Naive thymus-derived CD4-positive, alpha-beta T cell (primary cell): Measurements from ENCODE around the gene MED29. TPM values are rescaled to one million over a fixed set of nuclear protein-coding genes. Genes with fewer than 3 reads are reported as not detected.

Source experiments
- microRNA-seq: library from miRNA; unstranded; fragments of <30 nt; microRNA quantifications from one replicate; pipeline ENCODE4 v1.2.0, GENCODE V29; 2022; ENCODE audit warnings: borderline microRNAs expressed
- polyA plus RNA-seq, 2 donors: library from polyadenylated mRNA; unstranded; fragments of 300-500 nt; fragmentation: Illumina TruSeq; gene quantifications; one replicate each; pipeline ENCODE4 v1.2.3, GENCODE V29; 2021
- total RNA-seq, 6 experiments: library from RNA in 5 of 6; stranded (reverse) in 5 of 6; gene quantifications; 1 replicate in 5 of 6; 2 replicates in 1 of 6; pipeline ENCODE4 v1.2.3 and lab custom pipeline; 2021 to 2026

The MED29 gene
- total and polyA plus RNA-seq, 7 experiments from 2014 or later: 44.2 to 61.0 (median 52.0) TPM

Small RNAs within 50 kb of the gene (microRNA-seq; reads per million reads assigned to microRNA genes)
- not detected for gene MIR4530

Other genes starting within 250 kb of the MED29 start
- not detected for gene NCCRP1, start 194.4 kb upstream of the MED29 start, total RNA-seq
- gene NCCRP1, start 194.4 kb upstream of the MED29 start, polyA plus RNA-seq: not detected
- not detected for gene SYCN, start 187.1 kb upstream of the MED29 start, total RNA-seq
- gene SYCN, start 187.1 kb upstream of the MED29 start, polyA plus RNA-seq: not detected
- gene IFNL3, start 146.4 kb upstream of the MED29 start, total RNA-seq: not detected
- not detected for gene IFNL3, start 146.4 kb upstream of the MED29 start, polyA plus RNA-seq
- gene IFNL4, start 142.5 kb upstream of the MED29 start, total RNA-seq: not detected
- gene IFNL4, start 142.5 kb upstream of the MED29 start, polyA plus RNA-seq: not detected
- not detected for gene IFNL2, start 123.0 kb upstream of the MED29 start, total RNA-seq
- gene IFNL2, start 123.0 kb upstream of the MED29 start, polyA plus RNA-seq: not detected
- not detected for gene IFNL1, start 95.0 kb upstream of the MED29 start, total RNA-seq
- not detected for gene IFNL1, start 95.0 kb upstream of the MED29 start, polyA plus RNA-seq
- 10 to 100 TPM in 2 of 5 experiments, 1 to 10 TPM in 3; 4.0 to 11.6 (median 6.0) TPM for gene LRFN1, start 70.5 kb upstream of the MED29 start, total RNA-seq
- gene LRFN1, start 70.5 kb upstream of the MED29 start, polyA plus RNA-seq: 1 to 10 TPM; 3.9 to 7.1 TPM
- gene GMFG, start 55.3 kb upstream of the MED29 start, total RNA-seq: 100 to 1,000 TPM; 345 to 516 (median 429) TPM
- gene GMFG, start 55.3 kb upstream of the MED29 start, polyA plus RNA-seq: 1,000 to 10,000 TPM; 1,379 to 1,413 TPM
- 10 to 100 TPM; 52.0 to 84.6 (median 65.6) TPM for gene SAMD4B, start 49.0 kb upstream of the MED29 start, total RNA-seq
- 10 to 100 TPM in 1 of 2 donors, 1 to 10 TPM in 1; 7.3 to 19.7 TPM for gene SAMD4B, start 49.0 kb upstream of the MED29 start, polyA plus RNA-seq
- gene PAF1, start 272 bp upstream of the MED29 start, total RNA-seq: 100 to 1,000 TPM in 1 of 5 experiments, 10 to 100 TPM in 4; 42.8 to 104 (median 55.5) TPM
- 10 to 100 TPM; 35.8 to 59.7 TPM for gene PAF1, start 272 bp upstream of the MED29 start, polyA plus RNA-seq
- gene ZFP36, start 15.5 kb downstream of the MED29 start, total RNA-seq: 1,000 to 10,000 TPM in 1 of 5 experiments, 100 to 1,000 TPM in 3, 10 to 100 TPM in 1; 72.1 to 1,250 (median 187) TPM
- 10 to 100 TPM; 75.5 to 97.1 TPM for gene ZFP36, start 15.5 kb downstream of the MED29 start, polyA plus RNA-seq
- gene PLEKHG2, start 21.3 kb downstream of the MED29 start, total RNA-seq: 100 to 1,000 TPM in 1 of 5 experiments, 10 to 100 TPM in 4; 16.4 to 205 (median 58.2) TPM
- gene PLEKHG2, start 21.3 kb downstream of the MED29 start, polyA plus RNA-seq: 10 to 100 TPM in 1 of 2 donors, 1 to 10 TPM in 1; 2.6 to 18.5 TPM
- 1,000 to 10,000 TPM; 2,281 to 4,335 (median 4,063) TPM for gene RPS16, start 44.6 kb downstream of the MED29 start, total RNA-seq
- 1,000 to 10,000 TPM; 2,448 to 2,618 TPM for gene RPS16, start 44.6 kb downstream of the MED29 start, polyA plus RNA-seq
- gene SUPT5H, start 54.2 kb downstream of the MED29 start, total RNA-seq: 100 to 1,000 TPM; 180 to 247 (median 203) TPM
- 100 to 1,000 TPM in 1 of 2 donors, 10 to 100 TPM in 1; 78.7 to 127 TPM for gene SUPT5H, start 54.2 kb downstream of the MED29 start, polyA plus RNA-seq
- 10 to 100 TPM; 43.5 to 70.0 (median 50.0) TPM for gene TIMM50, start 89.5 kb downstream of the MED29 start, total RNA-seq
- 10 to 100 TPM; 43.8 to 50.8 TPM for gene TIMM50, start 89.5 kb downstream of the MED29 start, polyA plus RNA-seq
- under 1 TPM in 2 of 5 experiments, not detected in 3; 0.15 to 0.22 TPM for gene DLL3, start 107.6 kb downstream of the MED29 start, total RNA-seq
- gene DLL3, start 107.6 kb downstream of the MED29 start, polyA plus RNA-seq: under 1 TPM; 0.08 to 0.12 TPM
- not detected for gene SELENOV, start 123.8 kb downstream of the MED29 start, total RNA-seq
- gene SELENOV, start 123.8 kb downstream of the MED29 start, polyA plus RNA-seq: not detected
- 1 to 10 TPM; 4.4 to 8.5 (median 6.2) TPM for gene EID2B, start 141.5 kb downstream of the MED29 start, total RNA-seq
- gene EID2B, start 141.5 kb downstream of the MED29 start, polyA plus RNA-seq: 1 to 10 TPM; 6.3 to 6.4 TPM
- 10 to 100 TPM; 12.2 to 29.1 (median 16.1) TPM for gene EID2, start 148.8 kb downstream of the MED29 start, total RNA-seq
- 10 to 100 TPM; 19.7 to 43.0 TPM for gene EID2, start 148.8 kb downstream of the MED29 start, polyA plus RNA-seq
- gene LGALS13, start 211.1 kb downstream of the MED29 start, total RNA-seq: not detected
- not detected for gene LGALS13, start 211.1 kb downstream of the MED29 start, polyA plus RNA-seq